Mucosa of gallbladder (tissue), 1 donor: Measurements from ENCODE around the gene INO80B. TPM values are rescaled to one million over a fixed set of nuclear protein-coding genes. Genes with fewer than 3 reads are reported as not detected.
"Not testable (repeated sequence)": the region's sequence is repeated elsewhere in the genome, so short reads cannot be mapped to it uniquely, and the experiment has no call there.

Experiments used
- DNase-seq: peaks from one replicate; pipeline ENCODE4 v3.0.0-alpha.2; 2020; ENCODE audit warnings: low spot score
- total RNA-seq: library from RNA; stranded (reverse); gene quantifications from one replicate; pipeline ENCODE4 v1.2.1, GENCODE V29; 2021
- donor health status: DM: no; HTN: no; CAD: no.

Gene INO80B
- total RNA-seq, 1 donor from 2014 or later: 51.8 TPM

DNA sequence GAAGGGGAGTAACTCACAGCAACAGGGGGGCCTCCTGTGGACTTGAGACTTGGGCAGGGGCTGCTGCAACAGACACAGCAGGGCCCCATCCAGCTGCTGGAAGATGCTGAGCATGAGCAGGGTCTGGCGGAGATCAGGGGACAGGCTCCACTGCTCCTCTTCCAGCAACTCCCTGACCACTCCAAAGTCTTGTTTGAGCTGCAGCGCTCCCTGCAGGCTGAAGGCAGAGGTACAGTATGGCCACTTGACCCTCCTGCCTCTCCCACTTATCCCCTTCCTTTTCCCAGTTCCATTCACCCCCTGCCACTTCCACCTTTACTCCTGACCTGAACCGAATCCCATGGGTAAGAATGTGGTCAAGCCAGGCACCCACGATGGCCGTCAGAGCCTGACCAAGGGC is 20.0 kb downstream of the INO80B start:
- no peak for DNase-seq

- DNase-seq: no peak
These were observed 26.5 kb downstream of the INO80B start for GRCh38 chr2:74481431-74481830.

GRCh38 chr2:74481961-74482800 is 27.3 kb downstream of the INO80B start:
- no peak for DNase-seq

DNA sequence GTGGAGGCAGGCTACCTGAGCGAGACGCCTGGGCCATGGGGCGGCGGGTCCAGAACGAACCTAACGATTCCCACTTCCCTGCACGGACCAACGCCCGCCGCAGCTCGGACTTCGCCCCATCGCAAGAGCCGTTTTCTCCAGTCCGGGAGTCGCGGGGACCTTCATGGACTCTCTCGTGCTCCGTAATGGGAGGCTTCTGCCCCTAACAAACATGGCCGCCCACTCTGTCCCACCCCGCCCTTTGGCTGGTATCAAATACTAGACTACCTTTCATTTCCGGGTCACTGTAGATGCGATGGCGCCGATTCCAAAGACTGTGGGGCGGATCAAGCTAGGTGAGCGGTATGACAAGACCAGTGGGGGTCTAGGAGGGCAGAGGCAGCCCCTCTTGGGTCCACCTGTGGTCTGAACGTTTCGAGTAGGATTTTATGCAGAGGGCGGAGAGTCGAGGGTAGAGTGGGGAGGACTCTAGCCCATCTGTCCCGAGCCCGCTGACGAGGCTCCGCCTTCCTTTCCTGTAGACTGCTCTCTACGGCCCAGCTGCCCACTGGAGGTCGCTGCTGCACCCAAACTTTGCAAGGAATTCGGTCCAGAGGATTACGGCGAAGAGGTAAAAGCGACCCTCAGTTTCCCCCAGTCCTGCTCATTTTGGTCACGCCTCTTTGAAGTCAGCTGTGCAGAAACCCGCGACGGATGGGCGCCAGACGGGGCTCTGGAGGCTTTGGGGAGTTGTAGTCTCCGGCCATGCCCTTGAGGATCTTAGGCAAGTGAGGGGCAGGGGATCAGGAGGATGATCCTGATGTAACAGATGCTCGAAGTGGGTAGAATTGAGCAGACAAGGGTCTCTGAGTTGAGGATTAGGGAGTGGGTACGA is 28.2 kb downstream of the INO80B start, which contains the start of the genes CCDC142 and TTC31:
Gene CCDC142 (minus strand): TSS at position 198 of the 874 bp plus-strand sequence. CDS start 161 bp downstream, at position 37.
Gene TTC31 (plus strand): TSS at position 281 of the 874 bp plus-strand sequence. CDS start 15 bp downstream, at position 296.
- DNase-seq: peak; percentile 97

DNA sequence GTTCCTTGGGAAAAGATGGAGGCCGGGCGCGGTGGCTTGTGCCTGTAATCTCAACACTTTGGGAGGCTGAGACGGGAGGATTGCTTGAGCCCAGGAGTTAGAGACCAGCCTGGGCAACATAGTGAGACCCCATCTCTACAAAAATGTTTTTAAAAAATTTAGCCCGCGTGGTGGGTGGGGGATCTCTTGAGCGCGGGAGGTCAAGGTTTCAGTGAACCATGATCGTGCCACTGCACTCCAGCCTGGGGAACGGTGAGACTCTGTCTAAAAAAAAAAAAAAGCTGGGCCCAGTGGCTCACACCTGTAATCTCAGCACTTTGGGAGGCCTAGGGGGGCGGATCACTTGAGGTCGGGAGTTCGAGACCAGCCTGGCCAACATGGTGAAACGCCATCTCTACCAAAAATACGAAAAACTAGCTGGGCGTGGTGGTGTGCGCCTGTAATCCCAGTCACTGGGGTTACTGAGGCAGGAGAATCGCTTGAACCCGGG is 28.8 kb downstream of the INO80B start:
- DNase-seq: not testable (repeated sequence)

DNA sequence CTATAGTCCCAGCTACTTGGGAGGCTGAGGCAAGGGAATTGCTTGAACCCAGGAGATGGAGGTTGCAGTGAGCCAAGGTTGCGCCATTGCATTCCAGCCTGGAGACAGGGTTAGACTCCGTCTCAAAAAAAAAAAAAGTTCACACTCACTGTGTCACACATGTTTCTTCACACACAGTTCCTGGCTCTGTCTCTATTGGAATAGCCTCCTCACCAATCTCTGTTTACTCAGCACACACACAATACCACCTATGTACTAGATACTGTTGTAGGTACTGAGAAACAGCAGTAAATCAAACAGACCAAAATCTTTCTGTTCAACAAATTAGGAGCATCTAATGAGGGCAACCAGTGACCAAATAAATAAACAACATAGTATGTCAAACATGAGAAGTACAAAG is 31.3 kb downstream of the INO80B start:
- no peak for DNase-seq

DNA sequence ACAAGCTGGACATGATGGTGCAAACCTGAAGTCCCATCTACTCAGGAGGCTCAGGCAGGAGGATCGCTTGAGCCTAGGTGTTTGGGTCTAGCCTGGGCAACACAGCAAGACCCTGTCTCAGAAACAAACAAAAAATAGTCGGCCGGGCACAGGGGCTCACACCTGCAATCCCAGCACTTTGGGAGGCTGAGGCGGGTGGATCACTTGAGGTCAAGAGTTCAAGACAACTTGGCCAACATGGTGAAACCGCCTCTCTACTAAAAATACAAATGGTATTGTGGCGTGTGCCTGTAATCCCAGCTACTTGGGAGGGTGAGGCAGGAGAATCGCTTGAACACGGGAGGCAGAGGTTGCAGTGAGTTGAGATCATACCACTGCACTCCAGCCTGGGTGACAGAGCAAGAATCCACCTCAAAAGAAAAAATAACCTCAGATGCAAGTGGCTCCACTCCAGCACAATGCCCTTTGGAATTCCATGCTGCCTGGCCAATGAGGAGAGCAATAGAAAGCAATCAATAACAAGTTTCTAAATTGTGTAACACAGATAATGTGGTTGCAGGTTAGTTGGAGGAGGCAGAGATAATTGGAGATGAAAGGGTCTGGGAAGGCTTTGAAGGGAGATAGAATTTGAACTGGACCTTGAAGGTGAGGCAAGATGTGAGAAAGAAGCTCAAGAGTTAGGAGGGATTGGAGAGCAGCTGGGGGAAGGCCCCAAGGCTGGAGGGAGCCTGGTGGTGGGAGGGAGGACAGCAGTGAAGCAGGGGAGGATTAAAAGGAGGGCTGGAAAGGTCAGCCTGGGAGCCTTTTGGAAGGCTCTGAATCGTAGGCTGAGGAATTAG is 34.0 kb downstream of the INO80B start:
- peak; percentile 71 for DNase-seq

- no peak for DNase-seq
These were observed 35.0 kb downstream of the INO80B start for GRCh38 chr2:74489906-74490305.

DNA sequence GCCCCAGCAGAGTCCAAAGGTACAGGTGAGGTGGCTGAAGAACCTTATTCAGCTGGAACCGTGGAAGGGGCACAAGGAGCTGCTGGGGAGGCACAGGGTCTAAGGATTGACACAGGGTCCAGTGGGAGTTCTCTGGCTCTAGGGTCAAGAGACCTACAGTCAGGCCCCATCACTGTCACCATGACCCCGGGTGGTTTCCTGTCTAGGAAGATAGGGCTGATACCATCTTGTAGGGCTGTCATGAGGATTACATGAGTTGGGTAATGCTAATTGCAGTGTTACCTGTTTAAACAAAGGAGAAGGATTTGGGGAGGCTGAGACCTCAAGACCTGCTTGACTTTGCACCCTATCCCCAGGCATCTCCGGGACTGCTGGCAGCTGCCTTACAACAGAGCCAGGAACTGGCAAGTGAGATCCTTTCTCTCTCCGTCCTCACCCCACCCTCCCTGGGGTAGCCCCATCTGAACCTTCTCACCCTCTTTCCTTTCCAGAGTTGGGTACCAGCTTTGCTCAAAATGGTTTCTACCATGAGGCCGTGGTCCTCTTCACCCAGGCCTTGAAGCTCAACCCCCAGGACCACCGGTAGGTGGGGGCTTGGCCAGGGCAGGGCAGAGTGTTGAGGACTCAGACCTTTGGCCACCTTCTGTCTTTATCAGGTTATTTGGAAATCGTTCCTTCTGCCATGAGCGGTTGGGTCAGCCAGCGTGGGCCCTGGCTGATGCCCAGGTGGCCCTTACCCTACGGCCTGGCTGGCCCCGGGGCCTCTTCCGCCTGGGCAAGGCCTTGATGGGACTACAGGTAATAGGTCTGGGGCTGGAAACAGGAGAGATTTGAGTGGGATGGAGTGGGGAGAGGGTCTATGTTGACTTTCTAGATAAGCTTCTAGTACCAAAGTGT is 37.0 kb downstream of the INO80B start:
- DNase-seq: no peak

- DNase-seq: no peak
These were observed 38.7 kb downstream of the INO80B start for GRCh38 chr2:74493546-74493945.

GRCh38 chr2:74495440-74495839 is 40.6 kb downstream of the INO80B start:
- DNase-seq: no peak

GRCh38 chr2:74496997-74497776 is 42.3 kb downstream of the INO80B start:
- no peak for DNase-seq

DNA sequence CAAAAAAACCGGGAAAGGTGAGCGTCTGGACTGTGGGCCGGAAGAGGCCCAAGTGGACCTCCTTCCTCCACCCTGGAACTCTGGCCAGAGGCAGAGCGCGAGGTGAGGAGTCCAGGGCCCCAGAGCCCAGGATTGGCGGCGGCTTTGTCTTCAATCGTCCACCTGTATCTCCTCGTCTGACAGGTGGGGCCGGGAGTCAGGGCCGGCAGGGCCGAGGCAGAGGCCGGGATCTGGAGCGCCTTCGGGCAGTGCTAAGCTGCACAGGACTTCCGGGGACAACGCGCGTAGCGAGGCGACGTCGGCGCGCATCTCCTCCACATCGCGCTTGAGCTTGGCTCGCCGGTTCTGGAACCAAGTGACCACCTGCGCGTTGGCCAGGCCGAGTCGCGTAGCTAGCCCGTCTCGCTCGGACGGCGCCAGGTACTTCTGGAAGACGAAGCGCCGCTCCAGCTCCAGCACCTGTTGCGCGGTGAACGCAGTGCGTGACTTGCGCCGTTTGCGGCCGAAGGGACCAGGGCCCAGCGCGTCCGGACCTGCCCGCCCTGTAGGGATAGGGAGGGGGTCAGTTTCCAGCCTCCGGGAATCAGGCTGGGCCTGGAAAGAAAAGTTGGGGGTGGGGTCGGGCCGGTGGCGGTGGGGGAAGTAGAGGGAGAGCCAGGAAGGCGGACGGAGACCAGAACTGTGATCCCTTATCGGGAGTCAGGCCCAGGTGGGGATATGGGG is 43.1 kb downstream of the INO80B start:
- peak; percentile 30 for DNase-seq

- no peak for DNase-seq
These were observed 43.8 kb downstream of the INO80B start for GRCh38 chr2:74498500-74499266.

- DNase-seq: no peak
These were observed 44.5 kb downstream of the INO80B start, which contains the start of gene LBX2 for GRCh38 chr2:74499267-74499939. Gene LBX2, minus strand, starts transcription at chr2:74499603. Its CDS starts 66 bp downstream, at chr2:74499537.

- DNase-seq: no peak
These were observed 45.2 kb downstream of the INO80B start for GRCh38 chr2:74499940-74500577.

DNA sequence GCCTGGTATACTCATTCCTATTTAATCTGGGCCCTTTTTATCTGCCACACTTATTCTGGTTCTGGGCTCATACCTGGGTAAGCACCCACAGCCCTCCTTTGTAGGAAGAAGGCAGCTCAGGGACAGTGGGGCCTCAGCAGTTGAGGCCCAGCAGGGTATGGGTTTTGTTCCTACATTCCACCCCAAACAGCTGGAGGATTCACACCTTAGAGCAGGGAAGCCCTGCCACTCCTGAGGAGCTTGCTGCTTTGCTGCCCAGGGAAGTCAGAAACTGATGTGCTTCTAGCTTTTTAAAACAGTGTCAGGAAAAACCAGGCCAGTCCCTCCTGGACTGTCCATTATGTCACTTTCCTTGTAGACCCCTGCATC is 45.7 kb downstream of the INO80B start:
- DNase-seq: no peak
